ENCODE data around the gene KLHDC1. TPM values are rescaled to one million over a fixed set of nuclear protein-coding genes. Genes with fewer than 3 reads are reported as not detected.
"Not testable (repeated sequence)": the region's sequence is repeated elsewhere in the genome, so short reads cannot be mapped to it uniquely, and the experiment has no call there.

Gene KLHDC1
- total and polyA plus RNA-seq, 2 experiments from 2014 or later = 4.1 to 5.0 TPM

GRCh38 chr14:49720744-49721143 is 27.8 kb downstream of the KLHDC1 start:
- TF ChIP-seq EZH2 (IDR thresholded peaks at IDR 0.05; ENCODE audit: insufficient read depth, poor library complexity, severe bottlenecking) = no peak
- no peak for TF ChIP-seq EZH2phosphoT487 (IDR thresholded peaks at IDR 0.05; ENCODE audit: insufficient read depth, low read depth)
- Histone ChIP-seq H3K4me1 (ENCODE audit: insufficient read depth) (no peaks in the 10 kb centered on the region), H3K36me3 (ENCODE audit: low read depth) (no peaks in the 10 kb centered on the region), H3K4me2 (ENCODE audit: unreplicated experiment) (no peak overlapping the region), H2AFZ (no peak overlapping the region), H3K9me3 (ENCODE audit: low read depth) (no peaks in the 10 kb centered on the region), H3F3A (ENCODE audit: insufficient read depth) (no peaks in the 10 kb centered on the region), H3K4me3 (no peak overlapping the region), H3K9me2 (ENCODE audit: insufficient read depth) (no peaks in the 10 kb centered on the region), H4K20me1 (ENCODE audit: insufficient read depth) (no peaks in the 10 kb centered on the region), H3K27me3 (replicated peaks; ENCODE audit: insufficient read depth) (no peaks in the 10 kb centered on the region), H3K79me2 (ENCODE audit: insufficient read depth) (no peaks in the 10 kb centered on the region), H3K9ac (no peak overlapping the region), H3K27ac (no peak overlapping the region)
- in situ Hi-C loops (cut with MboI) = no loop called here
- no peak for DNase-seq

GRCh38 chr14:49721733-49722435 is 29.0 kb downstream of the KLHDC1 start:
- H3K4me2 ChIP-seq (ENCODE audit: unreplicated experiment); H3K79me2 ChIP-seq (ENCODE audit: insufficient read depth); in situ Hi-C loops (cut with MboI); H3K4me1 ChIP-seq (ENCODE audit: insufficient read depth); H3K4me3 ChIP-seq; H3K9ac ChIP-seq; DNase-seq; H3K27me3 ChIP-seq (replicated peaks; ENCODE audit: insufficient read depth); H3F3A ChIP-seq (ENCODE audit: insufficient read depth); H4K20me1 ChIP-seq (ENCODE audit: insufficient read depth); H3K36me3 ChIP-seq (ENCODE audit: low read depth); H3K9me2 ChIP-seq (ENCODE audit: insufficient read depth); H3K9me3 ChIP-seq (ENCODE audit: low read depth); H3K27ac ChIP-seq; H2AFZ ChIP-seq: not testable (repeated sequence)
- WGBS, 2 experiments (ENCODE audit: low coverage in 1 of 2, low lambda C conversion rate in 2 of 2, missing lambda C conversion rate in 2 of 2) = 93 to 96% methylated on average over 9 of the region's 9 CpGs

DNA sequence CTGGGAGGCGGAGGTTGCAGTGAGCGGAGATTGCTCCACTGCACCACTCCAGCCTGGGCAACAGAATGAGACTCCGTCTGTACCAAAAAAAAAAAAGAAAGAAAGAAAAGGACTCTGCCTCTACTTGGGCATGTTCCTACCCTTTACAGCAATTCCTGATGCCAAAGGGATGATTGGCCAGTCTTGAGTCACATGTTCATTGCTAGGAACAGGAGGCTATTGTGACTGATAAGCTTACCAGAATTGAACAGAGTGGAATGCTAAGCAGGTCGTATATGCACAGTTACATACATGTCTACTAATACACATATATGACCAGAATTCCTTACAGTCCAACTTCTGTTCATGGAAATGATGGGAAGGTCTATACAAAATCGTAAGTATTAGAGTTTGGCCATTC is 34.3 kb downstream of the KLHDC1 start:
- TF ChIP-seq EZH2phosphoT487 (IDR thresholded peaks at IDR 0.05; ENCODE audit: insufficient read depth, low read depth) (no peak), EZH2 (IDR thresholded peaks at IDR 0.05; ENCODE audit: insufficient read depth, poor library complexity, severe bottlenecking) (no peak)
- no peak overlapping the region for H3K4me3 ChIP-seq
- no peaks in the 10 kb centered on the region for H3F3A ChIP-seq (ENCODE audit: insufficient read depth)
- H3K4me2 ChIP-seq (ENCODE audit: unreplicated experiment) = no peak overlapping the region
- in situ Hi-C loops (cut with MboI) = no loop called here
- H3K27ac ChIP-seq = no peak overlapping the region
- 97 to 98% methylated on average over 5 of the region's 5 CpGs for WGBS, 2 experiments (ENCODE audit: low coverage in 1 of 2, low lambda C conversion rate in 2 of 2, missing lambda C conversion rate in 2 of 2)
- H3K79me2 ChIP-seq (ENCODE audit: insufficient read depth) = no peaks in the 10 kb centered on the region
- no peak overlapping the region for H2AFZ ChIP-seq
- no peaks in the 10 kb centered on the region for H3K9me2 ChIP-seq (ENCODE audit: insufficient read depth)
- H4K20me1 ChIP-seq (ENCODE audit: insufficient read depth) = no peaks in the 10 kb centered on the region
- no peak overlapping the region for H3K9ac ChIP-seq
- no peaks in the 10 kb centered on the region for H3K36me3 ChIP-seq (ENCODE audit: low read depth)
- H3K9me3 ChIP-seq (ENCODE audit: low read depth) = no peaks in the 10 kb centered on the region
- no peaks in the 10 kb centered on the region for H3K4me1 ChIP-seq (ENCODE audit: insufficient read depth)
- no peak for DNase-seq
- no peaks in the 10 kb centered on the region for H3K27me3 ChIP-seq (replicated peaks; ENCODE audit: insufficient read depth)

GRCh38 chr14:49732896-49733295 is 40.0 kb downstream of the KLHDC1 start:
- Histone ChIP-seq H4K20me1 (ENCODE audit: insufficient read depth) (no peaks in the 10 kb centered on the region), H3K36me3 (ENCODE audit: low read depth) (no peaks in the 10 kb centered on the region), H3K4me3 (no peak overlapping the region), H3K79me2 (ENCODE audit: insufficient read depth) (no peaks in the 10 kb centered on the region), H3K9ac (no peak overlapping the region), H3K9me2 (ENCODE audit: insufficient read depth) (no peaks in the 10 kb centered on the region; the same call in 1 of the 2 replicates), H2AFZ (no peak overlapping the region), H3F3A (ENCODE audit: insufficient read depth) (no peaks in the 10 kb centered on the region), H3K27me3 (replicated peaks; ENCODE audit: insufficient read depth) (no peaks in the 10 kb centered on the region), H3K4me2 (ENCODE audit: unreplicated experiment) (no peak overlapping the region), H3K9me3 (ENCODE audit: low read depth) (no peaks in the 10 kb centered on the region), H3K4me1 (ENCODE audit: insufficient read depth) (no peaks in the 10 kb centered on the region), H3K27ac (no peak overlapping the region)
- TF ChIP-seq EZH2phosphoT487 (IDR thresholded peaks at IDR 0.05; ENCODE audit: insufficient read depth, low read depth) (no peak), EZH2 (IDR thresholded peaks at IDR 0.05; ENCODE audit: insufficient read depth, poor library complexity, severe bottlenecking) (no peak)
- DNase-seq = no peak
- 82 to 84% methylated on average over 3 of the region's 3 CpGs for WGBS, 2 experiments (ENCODE audit: low coverage in 1 of 2, low lambda C conversion rate in 2 of 2, missing lambda C conversion rate in 2 of 2)
- in situ Hi-C loops (cut with MboI) = no loop called here

- TF ChIP-seq EZH2phosphoT487 (IDR thresholded peaks at IDR 0.05; ENCODE audit: insufficient read depth, low read depth) (no peak), EZH2 (IDR thresholded peaks at IDR 0.05; ENCODE audit: insufficient read depth, poor library complexity, severe bottlenecking) (no peak)
- no peak for DNase-seq
- Histone ChIP-seq H3K9ac (no peak overlapping the region), H3K9me2 (ENCODE audit: insufficient read depth) (no peaks in the 10 kb centered on the region; the same call in 1 of the 2 replicates), H3K36me3 (ENCODE audit: low read depth) (no peaks in the 10 kb centered on the region), H3K27ac (no peak overlapping the region), H4K20me1 (ENCODE audit: insufficient read depth) (no peaks in the 10 kb centered on the region), H3K4me1 (ENCODE audit: insufficient read depth) (no peaks in the 10 kb centered on the region), H3K4me2 (ENCODE audit: unreplicated experiment) (no peak overlapping the region), H3K27me3 (replicated peaks; ENCODE audit: insufficient read depth) (no peaks in the 10 kb centered on the region), H2AFZ (no peak overlapping the region), H3K4me3 (no peak overlapping the region), H3F3A (ENCODE audit: insufficient read depth) (no peaks in the 10 kb centered on the region), H3K79me2 (ENCODE audit: insufficient read depth) (no peaks in the 10 kb centered on the region), H3K9me3 (ENCODE audit: low read depth) (no peaks in the 10 kb centered on the region)
- in situ Hi-C loops (cut with MboI) = no loop called here
Measured at GRCh38 chr14:49733836-49734235, 40.9 kb downstream of the KLHDC1 start.

DNA sequence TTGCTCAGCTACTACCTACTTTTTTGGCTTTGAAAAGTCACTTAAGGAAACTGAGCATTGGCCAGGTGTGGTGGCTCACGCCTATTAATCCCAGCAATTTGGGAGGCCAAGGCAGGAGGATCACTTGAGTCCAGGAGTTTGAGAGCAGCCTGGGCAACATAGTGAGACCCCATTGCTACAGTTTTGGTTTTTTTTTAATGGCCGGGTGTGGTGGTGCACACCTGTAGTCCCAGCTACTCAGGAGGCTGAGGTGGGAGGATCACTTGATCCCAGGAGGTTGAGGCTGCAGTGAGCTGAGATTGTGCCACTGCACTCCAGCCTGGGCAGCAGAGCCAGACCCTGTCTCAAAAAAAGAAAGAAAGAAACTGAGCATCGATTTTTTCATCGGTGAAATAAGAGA is 42.7 kb downstream of the KLHDC1 start:
- H3K4me1 ChIP-seq (ENCODE audit: insufficient read depth); H3K9ac ChIP-seq; in situ Hi-C loops (cut with MboI); H2AFZ ChIP-seq; DNase-seq; H3K36me3 ChIP-seq (ENCODE audit: low read depth); H4K20me1 ChIP-seq (ENCODE audit: insufficient read depth); H3K4me2 ChIP-seq (ENCODE audit: unreplicated experiment); H3K27me3 ChIP-seq (replicated peaks; ENCODE audit: insufficient read depth); H3K27ac ChIP-seq; H3K9me3 ChIP-seq (ENCODE audit: low read depth); H3F3A ChIP-seq (ENCODE audit: insufficient read depth); H3K79me2 ChIP-seq (ENCODE audit: insufficient read depth); H3K9me2 ChIP-seq (ENCODE audit: insufficient read depth); H3K4me3 ChIP-seq: not testable (repeated sequence)
- 90 to 91% methylated on average over 4 of the region's 4 CpGs for WGBS, 2 experiments (ENCODE audit: low coverage in 1 of 2, low lambda C conversion rate in 2 of 2, missing lambda C conversion rate in 2 of 2)

All from GM23248 (cell line).